Adrenal gland (tissue), 12 donors: ENCODE results near the gene PDE6D. TPM values are rescaled to one million over a fixed set of nuclear protein-coding genes. Genes with fewer than 3 reads are reported as not detected.
A peak's percentile ranks its signal among the peaks of the same experiment; 100 is the strongest.

Source experiments
- DNase-seq, 7 donors: peaks; one replicate each; pipeline ENCODE4 v3.0.0-alpha.2; 2019 to 2020
- H3K27ac ChIP-seq, 5 donors: fragments of 200-600 bp; sonication (generic) in 4 of 5; 1 replicate in 3 of 5; 2 replicates in 2 of 5; pipeline versions ENCODE4 v1.5.1 to v1.8.0; 2016 to 2020; ENCODE audit warnings: mild to moderate bottlenecking in 1 of 5
- H3K27me3 ChIP-seq: fragments of 200-600 bp; 2 replicates; pipeline ENCODE4 v1.8.0; 2021
- H3K36me3 ChIP-seq, 2 donors: fragments of 200-600 bp; replicated peaks in 1 of 2; 1 replicate in 1 of 2; 2 replicates in 1 of 2; pipeline versions ENCODE4 v1.5.1 to v1.8.0; 2018 to 2022
- H3K4me1 ChIP-seq, 2 donors: fragments of 200-600 bp; replicated peaks in 1 of 2; 1 replicate in 1 of 2; 2 replicates in 1 of 2; pipeline versions ENCODE4 v1.5.1 to v1.8.0; 2018 to 2021
- H3K4me3 ChIP-seq, 4 donors: fragments of 200-600 bp; sonication (generic) in 3 of 4; one replicate each; pipeline ENCODE4 v1.5.1; 2016 to 2018
- H3K9me3 ChIP-seq, 3 donors: fragments of 200-600 bp; sonication (generic) in 1 of 3; replicated peaks in 1 of 3; 1 replicate in 2 of 3; 2 replicates in 1 of 3; pipeline versions ENCODE4 v1.5.1 to v1.8.0; 2016 to 2021
- CTCF ChIP-seq, 6 experiments: fragments of 450-650 bp in 4 of 6; fragments of 200-600 bp in 2 of 6; sonication (generic) in 1 of 6; IDR thresholded peaks; 1 replicate in 5 of 6; 2 replicates in 1 of 6; pipeline versions ENCODE4 v1.5.1 to v1.8.0; 2016 to 2021; ENCODE audit warnings: antibody characterized with exemption in 6 of 6, mild to moderate bottlenecking in 2 of 6, moderate library complexity in 1 of 6
- POLR2A ChIP-seq, 2 donors: fragments of 450-650 bp; IDR thresholded peaks; one replicate each; pipeline ENCODE4 v1.6.1; 2017; ENCODE audit warnings: antibody characterized with exemption in 2 of 2, mild to moderate bottlenecking in 2 of 2, moderate library complexity in 1 of 2
- WGBS, 4 donors: extraction: QIAGEN DNeasy Blood & Tissue Kit in 2 of 4; methylation state at CpG; one replicate each; pipeline versions ENCODE4 v1.1.5 to v1.1.7; 2013 to 2017; 5-methylcytosine and 5-hydroxymethylcytosine counted together
- intact Hi-C, 2 donors: fragments of 100-400 bp; cut with DNase I; formaldehyde crosslinking; loops; one replicate each; pipeline versions ENCODE4 v1.14.1 to v1.15.0; 2022 to 2023
- polyA plus RNA-seq, 3 donors: library from polyadenylated mRNA; stranded (reverse); fragments of 200-250 nt in 2 of 3; fragments of 350-450 nt in 1 of 3; fragmentation: Illumina TruSeq in 1 of 3; extraction: RNeasy Lipid Tissue Mini Kit (QIAGEN cat#74804) in 1 of 3; gene quantifications; one replicate each; pipeline ENCODE4 v1.2.3, GENCODE V29; 2013 to 2014
- total RNA-seq, 9 donors: library from RNA; depleted of rRNA in 4 of 9; stranded (reverse); fragments of >200 nt in 4 of 9; fragments of 120-200 nt in 1 of 9; fragmentation: NEBNext Ultra II Directional in 1 of 9; extraction: Animal tissue kit (Norgen Biotek cat#: 25700) in 1 of 9; gene quantifications; one replicate each; pipeline versions ENCODE4 v1.1.0 to v1.2.4, GENCODE V29; 2013 to 2023
- donor health status: healthy with polysubstance abuse.
- donor health status: Bipolar disorder and iron deficiency.
- donor health status: DM: yes; HTN: yes; CAD: no.
- donor health status: DM: no; HTN: no; CAD: no.
- donor health status: DM: no; HTN: no; CAD: no.
- donor health status: DM: yes; HTN: yes; CAD: no.

The PDE6D gene
- total and polyA plus RNA-seq, 12 donors = 27.5 to 65.3 (median 42.9) TPM

DNA sequence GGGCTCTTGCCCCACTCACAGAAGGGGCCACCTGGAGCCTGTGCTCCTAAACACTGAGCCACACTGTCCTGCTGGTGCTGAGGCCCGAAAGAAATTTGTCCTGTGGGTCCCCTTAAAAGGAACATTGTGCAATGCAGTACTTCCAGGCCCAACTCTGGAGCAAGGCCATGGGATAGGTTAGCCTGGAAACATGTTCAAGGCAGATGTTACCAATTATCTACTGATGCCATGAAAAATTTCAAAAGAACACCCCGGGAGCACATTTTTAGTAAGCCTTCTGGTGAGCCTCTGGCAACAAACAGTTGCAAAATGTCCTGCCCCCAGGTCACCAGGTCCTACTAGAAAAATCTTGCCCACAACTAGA, 85.1 kb downstream of the PDE6D start:
- intact Hi-C loops = no loop called here
- Histone ChIP-seq H3K27ac (peak overlapping the region in 1 of 5 donors; percentile 18), H3K4me3 (no peak overlapping the region), H3K27me3 (no peaks in the 10 kb centered on the region), H3K9me3 (no peaks in the 10 kb centered on the region), H3K4me1 (no peaks in the 10 kb centered on the region), H3K36me3 (no peaks in the 10 kb centered on the region)
- WGBS, 4 donors = 39 to 65% (median 55%) methylated on average over 2 of the region's 2 CpGs
- TF ChIP-seq CTCF (IDR thresholded peaks at IDR 0.05) (no peak), POLR2A (IDR thresholded peaks at IDR 0.05) (no peak)
- DNase-seq = no peak

DNA sequence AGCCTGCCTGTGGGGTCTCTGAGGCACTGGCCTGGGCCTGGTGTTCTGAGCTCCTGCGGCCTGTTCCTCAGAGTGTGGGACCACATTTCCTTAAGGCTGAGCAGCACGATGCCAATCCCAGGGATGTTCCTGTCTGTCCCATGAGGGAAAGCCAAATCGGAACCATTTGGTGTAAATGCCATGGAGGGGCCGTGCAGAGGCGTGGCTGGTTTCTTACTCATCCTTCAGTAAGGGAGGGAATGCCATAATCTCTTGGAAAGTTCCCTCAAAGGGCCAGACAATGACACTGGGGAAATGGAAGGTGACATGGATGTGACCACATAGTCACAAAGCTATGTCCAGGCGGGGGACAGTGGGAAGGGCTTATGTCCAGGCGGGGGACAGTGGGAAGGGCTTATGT, 87.1 kb downstream of the PDE6D start:
- TF ChIP-seq CTCF (IDR thresholded peaks at IDR 0.05) (no peak), POLR2A (IDR thresholded peaks at IDR 0.05) (no peak)
- WGBS, 4 donors = 89 to 94% (median 93%) methylated on average over 7 of the region's 7 CpGs

GRCh38 chr2:231692847-231693246, 88.2 kb downstream of the PDE6D start:
- Histone ChIP-seq H3K27me3 (no peaks in the 10 kb centered on the region), H3K36me3 (no peaks in the 10 kb centered on the region), H3K27ac (no peak overlapping the region), H3K9me3 (no peaks in the 10 kb centered on the region), H3K4me3 (no peak overlapping the region), H3K4me1 (peaks cover 4 to 13% of the 10 kb centered on the region in 2 donors)
- DNase-seq = no peak
- intact Hi-C loops = no loop called here
- 82 to 98% (median 95%) methylated on average over 9 to 13 of the region's 13 CpGs for WGBS, 4 donors
- no peak for TF ChIP-seq POLR2A (IDR thresholded peaks at IDR 0.05)
- no peak for TF ChIP-seq CTCF (IDR thresholded peaks at IDR 0.05)

More for the DNA sequence above, 87.1 kb downstream of the PDE6D start:
- no peak overlapping the region for H3K27ac ChIP-seq
- H3K9me3 ChIP-seq = no peaks in the 10 kb centered on the region
- intact Hi-C loops = no loop called here
- no peaks in the 10 kb centered on the region for H3K27me3 ChIP-seq
- H3K4me1 ChIP-seq = peaks cover 2 to 5% of the 10 kb centered on the region in 2 donors
- no peaks in the 10 kb centered on the region for H3K36me3 ChIP-seq
- H3K4me3 ChIP-seq = no peak overlapping the region
- DNase-seq = no peak

DNA sequence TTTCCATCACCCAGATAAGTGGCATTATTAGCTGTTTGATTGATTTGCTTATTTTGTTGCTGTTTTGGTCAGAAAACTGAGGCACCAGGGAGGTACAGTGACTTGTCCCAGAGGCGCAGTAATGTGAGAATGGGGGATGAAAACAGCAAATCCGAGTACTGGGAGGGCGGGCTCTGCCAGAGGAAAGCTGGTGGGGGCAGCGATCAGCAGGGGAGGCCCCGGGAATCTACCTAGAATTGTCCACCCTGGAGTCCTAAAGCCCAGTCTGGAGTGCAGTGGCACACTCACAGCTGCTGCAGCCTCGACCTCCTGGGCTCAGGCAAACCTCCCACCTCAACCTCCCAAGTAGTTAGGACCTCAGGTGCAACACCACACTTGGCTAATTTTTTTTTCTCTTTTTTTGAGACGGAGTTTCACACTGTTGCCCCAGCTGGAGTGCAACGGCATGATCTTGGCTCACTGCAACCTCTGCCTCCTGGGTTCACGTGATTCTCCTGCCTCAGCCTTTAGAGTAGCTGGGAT, 89.8 kb downstream of the PDE6D start:
- intact Hi-C loops = no loop called here
- H3K4me3 ChIP-seq = no peak overlapping the region
- no peak for DNase-seq
- peaks cover 4 to 13% of the 10 kb centered on the region in 2 donors for H3K4me1 ChIP-seq
- TF ChIP-seq CTCF (IDR thresholded peaks at IDR 0.05) (no peak), POLR2A (IDR thresholded peaks at IDR 0.05) (no peak)
- 62 to 71% (median 65%) methylated on average over 9 of the region's 9 CpGs for whole genome bisulfite sequencing, 4 donors
- no peaks in the 10 kb centered on the region for H3K9me3 ChIP-seq
- H3K27ac ChIP-seq = no peak overlapping the region
- no peaks in the 10 kb centered on the region for H3K27me3 ChIP-seq
- no peaks in the 10 kb centered on the region for H3K36me3 ChIP-seq
